Tongue (tissue), 1 donor: Measurements from ENCODE around the gene ABHD4. TPM values are rescaled to one million over a fixed set of nuclear protein-coding genes. Genes with fewer than 3 reads are reported as not detected.

Experiments
- total RNA-seq: library from RNA; depleted of rRNA; stranded (reverse); fragments of >200 nt; gene quantifications from one replicate; pipeline ENCODE4 v1.2.3, GENCODE V29; 2014

Gene ABHD4
- total RNA-seq, 1 donor from 2014 or later: 8.4 TPM

Other genes with a start within 250 kb of the ABHD4 start
- gene DAD1, start 9.1 kb upstream of the ABHD4 start, total RNA-seq: 168 TPM
- not detected for gene OR6J1, start 46.1 kb downstream of the ABHD4 start, total RNA-seq
- gene OXA1L, start 168.4 kb downstream of the ABHD4 start, total RNA-seq: 92.3 TPM
- gene SLC7A7, start 217.1 kb downstream of the ABHD4 start, total RNA-seq: 14.2 TPM
- gene MRPL52, start 231.6 kb downstream of the ABHD4 start, total RNA-seq: 36.8 TPM
- gene MMP14, start 238.3 kb downstream of the ABHD4 start, total RNA-seq: 131 TPM